NCI-H1092 (cell line): Measurements from ENCODE around the gene KCNN1.
"Not testable (repeated sequence)": the region's sequence is repeated elsewhere in the genome, so short reads cannot be mapped to it uniquely, and the experiment has no call there.

Experiments
- DNase-seq: peaks from one replicate; lab custom pipeline; 2025; lab: John Stamatoyannopoulos, UW

Gene KCNN1

DNA sequence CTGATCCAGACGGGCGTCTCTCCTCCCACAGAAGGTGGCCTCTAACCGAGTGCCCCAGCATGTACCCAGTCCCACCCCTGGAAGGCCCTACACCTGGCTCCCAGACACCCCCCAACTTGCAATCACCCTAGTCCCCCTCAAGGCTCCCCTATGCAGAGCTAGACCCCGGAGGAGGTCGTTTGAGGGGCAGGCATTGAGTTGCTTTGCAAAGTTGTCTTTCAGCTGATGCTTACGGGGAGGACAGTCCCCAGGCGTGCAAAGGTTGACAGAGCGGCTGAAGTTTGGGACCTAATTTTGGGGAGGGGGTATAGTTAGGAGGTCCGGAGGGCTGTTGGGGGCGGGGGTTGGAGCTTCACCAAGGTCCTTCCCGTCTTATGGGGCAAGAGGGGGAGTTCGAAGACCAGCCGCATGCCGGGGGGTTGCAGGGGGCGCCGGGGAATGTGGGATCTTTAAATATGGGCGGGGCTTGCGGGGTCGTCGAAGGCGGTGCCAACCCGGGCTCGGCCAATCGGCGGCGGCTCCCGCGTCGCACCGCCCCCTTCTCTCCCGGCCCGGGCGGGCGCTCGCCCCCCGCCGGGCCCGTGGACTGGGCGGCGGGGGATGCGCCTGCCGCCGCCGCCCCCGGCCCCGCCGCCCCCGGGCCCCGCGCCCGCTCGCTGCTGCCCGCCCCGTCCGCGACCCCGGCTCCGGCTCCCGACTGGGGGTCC is at the start of gene KCNN1:
Gene KCNN1 (plus strand): TSS at position 558 of the 707 bp plus-strand sequence. CDS start 6,782 bp downstream, outside the sequence.
- no peak for DNase-seq

DNA sequence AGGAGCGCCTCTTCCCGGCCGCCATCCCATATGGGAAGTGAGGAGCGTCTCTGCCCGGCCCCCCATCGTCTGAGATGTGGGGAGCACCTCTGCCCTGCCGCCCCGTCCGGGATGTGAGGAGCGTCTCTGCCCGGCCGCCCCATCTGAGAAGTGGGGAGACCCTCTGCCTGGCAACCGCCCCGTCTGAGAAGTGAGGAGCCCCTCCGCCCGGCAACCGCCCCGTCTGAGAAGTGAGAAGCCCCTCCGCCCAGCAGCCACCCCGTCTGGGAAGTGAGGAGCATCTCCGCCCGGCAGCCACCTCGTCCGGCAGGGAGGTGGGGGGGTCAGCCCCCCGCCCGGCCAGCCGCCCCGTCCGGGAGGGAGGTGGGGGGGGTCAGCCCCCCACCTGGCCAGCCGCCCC is 48.8 kb upstream of the KCNN1 start:
- not testable (repeated sequence) for DNase-seq

DNA sequence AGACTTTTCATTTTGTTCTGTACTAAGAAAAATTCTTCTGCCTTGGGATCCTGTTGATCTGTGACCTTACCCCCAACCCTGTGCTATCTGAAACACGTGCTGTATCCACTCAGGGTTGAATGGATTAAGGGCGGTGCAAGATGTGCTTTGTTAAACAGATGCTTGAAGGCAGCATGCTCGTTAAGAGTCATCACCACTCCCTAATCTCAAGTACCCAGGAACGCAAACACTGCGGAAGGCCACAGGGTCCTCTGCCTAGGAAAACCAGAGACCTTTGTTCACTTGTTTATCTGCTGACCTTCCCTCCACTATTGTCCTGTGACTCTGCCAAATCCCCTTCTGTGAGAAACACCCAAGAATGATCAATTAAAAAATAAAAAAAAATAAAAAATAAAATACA is 47.8 kb upstream of the KCNN1 start:
- not testable (repeated sequence) for DNase-seq

DNA sequence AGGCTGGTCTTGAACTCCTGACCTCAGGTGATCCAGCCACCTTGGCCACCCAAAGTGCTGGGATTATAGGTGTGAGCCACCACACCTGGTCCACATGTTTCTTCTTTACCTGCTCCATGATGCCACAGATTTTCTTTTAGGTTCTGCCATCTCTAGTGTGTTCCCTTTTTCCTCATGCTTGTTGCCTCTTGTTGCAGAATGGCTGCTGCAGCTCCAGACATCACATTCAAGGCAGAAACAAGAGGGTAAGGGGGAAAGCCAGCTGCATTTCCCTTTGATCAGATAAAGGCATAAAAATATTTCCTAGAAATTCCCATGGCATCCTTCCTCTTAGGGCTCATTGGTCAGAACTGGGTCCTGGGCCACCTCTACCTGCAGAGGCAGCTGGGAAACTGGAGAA is 46.4 kb upstream of the KCNN1 start:
- DNase-seq, result no peak

DNA sequence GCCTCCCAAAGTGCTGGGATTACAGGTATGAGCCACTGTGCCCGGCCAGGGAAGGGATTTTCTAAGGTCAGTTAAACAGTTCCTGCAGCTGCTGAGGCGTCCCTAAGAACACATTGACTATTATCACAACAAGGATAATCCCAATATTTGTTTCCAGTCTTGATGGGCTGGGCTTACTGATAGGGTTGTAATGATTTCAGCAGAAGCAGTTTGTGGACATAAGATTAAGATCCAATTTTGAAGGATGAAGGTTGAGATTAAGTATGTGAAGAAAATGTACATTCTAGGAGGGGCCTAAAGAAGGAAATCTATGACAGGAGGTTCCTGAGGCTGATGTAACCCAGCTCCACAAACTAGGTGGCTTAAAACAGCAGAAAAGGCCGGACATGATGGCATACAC is 44.8 kb upstream of the KCNN1 start:
- no peak for DNase-seq

DNA sequence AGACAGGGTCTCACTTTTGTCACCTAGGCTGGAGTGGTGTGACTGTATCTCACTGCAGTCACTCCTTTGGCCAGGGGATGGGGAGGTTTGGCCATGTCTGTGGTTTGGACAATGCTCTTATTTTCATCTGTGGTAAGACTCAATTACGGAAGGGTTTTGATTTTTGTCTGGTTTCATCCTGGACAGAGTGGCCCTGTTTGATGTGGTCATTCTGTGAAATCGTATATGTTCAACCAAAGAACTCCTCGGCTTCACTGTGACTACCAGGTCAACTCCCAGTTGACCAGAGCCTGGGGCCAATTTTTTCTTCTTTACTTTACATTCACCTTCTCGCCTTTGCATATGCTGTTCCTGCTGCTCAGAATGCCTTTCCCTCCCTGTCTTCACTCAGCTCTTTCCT is 40.9 kb upstream of the KCNN1 start:
- no peak for DNase-seq

DNA sequence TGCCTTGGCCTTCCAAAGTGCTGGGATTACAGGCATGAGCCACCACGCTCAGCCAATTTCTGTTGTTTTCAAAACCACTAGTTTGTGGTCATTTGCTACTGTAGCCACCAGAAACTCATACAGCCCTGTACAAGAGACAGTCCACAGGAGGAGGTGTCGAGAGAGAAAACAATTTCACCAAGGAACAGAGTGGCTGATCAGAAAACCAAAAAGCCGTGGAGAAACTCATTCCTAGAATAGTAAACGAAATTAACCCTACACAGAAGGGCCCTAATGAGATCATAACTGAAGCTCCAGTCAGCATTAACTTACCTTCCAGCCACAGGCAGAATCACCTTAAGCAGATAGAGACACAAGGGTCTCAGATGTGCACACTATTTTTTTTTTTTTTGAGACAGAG is 37.9 kb upstream of the KCNN1 start:
- DNase-seq, result no peak

DNA sequence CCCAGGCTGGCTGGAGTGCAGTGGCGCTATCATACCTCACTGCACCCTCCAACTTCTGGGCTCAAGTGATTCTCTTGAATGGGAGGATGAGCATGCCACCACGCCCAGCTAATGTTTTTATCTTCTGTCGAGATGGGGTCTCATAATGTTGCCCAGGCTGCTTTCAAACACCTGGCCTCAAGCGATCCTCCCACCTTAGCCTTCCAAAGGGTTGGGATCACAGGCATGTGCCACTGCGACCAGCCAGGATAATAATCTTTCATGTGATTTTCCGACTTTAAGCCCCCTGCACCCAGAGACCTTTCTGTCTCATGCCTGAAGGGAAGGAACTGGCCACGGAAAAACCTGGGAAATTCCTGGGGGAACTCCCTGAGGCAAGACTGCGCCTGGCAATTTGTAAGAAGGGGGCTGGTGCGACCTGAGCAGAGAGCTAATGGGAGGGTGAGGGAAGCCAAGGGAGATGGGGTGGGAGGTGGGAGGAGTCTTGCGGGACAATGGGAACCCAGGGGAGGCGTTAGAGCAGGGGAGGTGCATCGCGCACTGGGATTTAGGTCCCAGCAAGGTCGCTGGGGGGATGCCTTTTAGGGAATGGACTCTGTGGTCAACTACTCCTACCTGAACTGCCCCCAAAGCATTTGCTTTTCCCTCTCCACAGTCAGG is 35.2 kb upstream of the KCNN1 start:
- DNase-seq, result no peak

DNA sequence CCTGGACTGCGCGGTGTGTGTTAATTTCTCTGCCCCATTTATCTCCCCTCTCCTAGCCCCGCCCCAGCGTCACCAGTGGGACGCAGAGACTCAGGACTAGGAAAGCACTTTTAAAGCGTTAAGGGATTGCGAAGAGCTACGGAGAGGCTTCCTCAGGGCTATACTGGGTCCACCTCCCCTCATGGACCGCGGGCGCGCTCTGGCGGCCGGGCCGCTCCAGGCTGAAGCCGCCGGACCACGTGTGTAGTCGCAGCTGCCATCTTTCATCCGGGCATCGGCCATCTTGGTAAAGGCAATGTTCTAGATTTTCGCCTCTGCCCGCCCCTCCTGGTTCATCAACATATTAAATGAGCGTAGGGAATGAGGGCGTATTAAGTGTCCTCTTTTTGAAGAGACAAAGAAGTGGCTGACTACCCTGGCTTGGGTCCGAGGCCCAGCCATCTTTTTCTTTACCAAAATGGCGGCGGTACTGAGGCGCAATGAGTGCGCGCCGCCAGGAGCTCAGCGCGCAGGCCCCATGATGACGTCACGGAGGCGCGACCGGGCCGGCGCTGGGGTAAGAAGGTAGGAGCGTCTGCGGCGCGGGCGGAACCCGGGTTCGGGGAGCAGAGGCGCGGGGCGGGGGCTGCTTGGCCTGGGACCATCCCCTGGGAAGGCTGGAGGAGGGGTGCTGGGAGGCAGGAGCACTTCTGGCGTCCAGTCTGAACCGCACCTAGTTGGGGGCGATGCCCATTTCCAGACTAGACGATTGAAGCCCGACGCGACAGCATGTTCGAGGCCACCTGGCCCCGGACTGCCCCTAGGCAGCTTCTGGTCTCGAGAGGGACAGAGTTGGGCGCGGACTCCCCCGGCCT is 34.2 kb upstream of the KCNN1 start, which contains the start of gene CCDC124:
Gene CCDC124 (plus strand): TSS at position 531 of the 854 bp plus-strand sequence. CDS start 3,406 bp downstream, outside the sequence.
- peak; percentile 85 for DNase-seq

DNA sequence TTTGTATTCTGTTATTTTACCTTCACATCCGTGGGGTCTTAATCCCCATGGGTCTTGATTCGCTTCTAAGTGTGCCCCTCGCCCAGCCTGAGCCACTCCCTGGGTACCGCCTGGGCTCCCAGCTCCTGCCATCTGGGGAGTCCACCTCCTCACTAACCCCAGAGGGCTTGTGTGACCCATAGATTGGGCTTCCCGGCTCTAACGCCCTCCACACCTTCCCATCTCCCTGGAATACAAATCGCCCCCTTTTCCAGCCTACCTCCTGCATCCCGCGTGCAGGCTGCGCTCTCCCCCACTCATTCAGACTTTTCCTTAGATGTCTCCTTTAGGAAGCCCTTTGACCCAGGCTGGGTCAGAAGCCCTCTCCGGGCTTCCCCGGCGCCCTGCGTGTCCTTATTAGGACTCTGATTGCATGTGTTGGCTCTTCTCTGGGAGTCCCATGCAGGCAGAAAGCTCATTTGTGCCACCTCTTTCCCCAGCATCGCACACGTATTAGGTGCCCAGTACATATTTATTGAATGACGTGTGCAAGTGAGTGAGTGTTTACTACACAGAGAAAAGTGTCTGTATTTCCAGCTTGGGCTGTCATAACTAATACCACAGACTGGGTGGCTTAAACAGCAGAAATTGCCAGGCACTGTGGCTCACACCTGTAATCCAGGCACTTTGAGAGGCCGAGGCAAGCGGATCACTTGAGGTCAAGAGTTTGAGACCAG is 33.3 kb upstream of the KCNN1 start:
- no peak for DNase-seq

DNA sequence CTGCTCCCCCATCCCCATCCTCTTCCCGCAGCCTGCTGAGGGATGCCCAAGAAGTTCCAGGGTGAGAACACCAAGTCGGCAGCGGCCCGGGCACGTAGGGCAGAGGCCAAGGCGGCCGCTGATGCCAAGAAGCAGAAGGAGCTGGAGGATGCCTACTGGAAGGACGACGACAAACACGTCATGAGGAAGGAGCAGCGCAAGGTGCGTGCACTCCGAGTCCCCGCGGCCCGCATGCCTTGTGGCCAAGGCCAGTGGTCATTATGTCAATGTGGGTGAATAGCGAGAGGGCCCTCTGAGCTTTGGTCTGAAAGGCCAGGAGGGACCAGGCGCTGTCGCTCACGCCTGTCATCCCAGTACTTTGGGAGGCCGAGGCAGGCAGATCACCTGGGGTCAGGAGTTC is 30.5 kb upstream of the KCNN1 start:
- DNase-seq, result no peak

DNA sequence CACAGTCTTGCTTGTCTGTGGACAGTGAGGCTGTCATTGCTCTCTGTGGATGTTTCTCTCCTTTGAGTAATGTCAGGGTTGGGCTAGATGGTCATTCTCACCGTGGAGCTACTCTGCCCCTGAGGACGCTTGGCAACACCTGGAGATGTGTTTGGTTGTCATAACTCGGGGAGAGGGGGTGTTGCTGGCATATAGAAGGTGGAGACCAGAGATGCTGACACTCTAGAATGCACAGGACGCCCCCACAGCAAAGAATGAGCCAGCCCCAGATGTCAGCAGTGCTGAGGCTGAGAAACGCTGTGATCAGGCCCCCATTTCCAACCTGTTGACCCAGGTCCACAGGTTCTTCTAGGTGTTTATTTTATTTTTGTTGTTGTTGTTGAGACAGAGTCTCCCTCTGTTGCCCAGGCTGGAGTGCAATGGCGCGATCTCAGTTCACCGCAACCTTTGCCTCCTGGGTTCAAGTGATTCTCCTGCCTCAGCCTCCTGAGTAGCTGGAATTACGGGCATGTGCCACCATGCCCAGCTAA is 29.5 kb upstream of the KCNN1 start:
- no peak for DNase-seq

DNA sequence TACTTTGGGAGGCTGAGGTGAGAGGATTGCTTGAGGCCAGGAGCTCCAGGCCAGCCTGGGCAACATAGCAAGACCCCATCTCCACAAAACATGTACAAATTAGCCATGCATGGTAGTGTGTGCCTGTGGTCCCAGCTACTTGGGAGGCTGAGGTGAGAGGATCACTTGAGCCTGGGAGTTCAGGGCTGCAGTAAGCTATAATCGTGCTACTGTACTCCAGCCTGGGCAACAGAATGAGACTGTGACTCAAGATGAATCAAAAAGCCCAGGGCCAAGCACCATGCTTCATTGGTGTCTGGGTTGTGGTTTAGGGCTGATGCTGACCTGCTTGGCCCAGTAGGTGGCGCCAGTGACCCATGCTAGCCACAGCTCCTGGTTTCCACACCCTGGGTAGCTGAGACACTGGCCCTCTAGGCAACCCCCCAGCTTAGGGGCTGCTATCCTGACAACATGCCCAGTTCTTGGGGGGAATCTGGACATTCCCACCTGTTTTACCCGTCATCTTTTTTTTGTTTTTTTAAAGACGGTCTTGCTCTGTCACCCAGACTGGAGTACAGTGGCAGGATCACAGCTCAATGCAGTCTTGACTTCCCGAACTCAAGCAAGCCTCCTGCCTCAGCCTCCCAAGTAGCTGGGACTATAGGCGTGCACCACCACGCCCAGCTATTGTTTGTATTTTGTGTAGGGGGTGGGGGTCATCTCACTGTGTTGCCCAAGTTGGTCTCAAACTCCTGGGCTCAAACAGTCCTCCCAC is 28.6 kb upstream of the KCNN1 start:
- peak; percentile 42 for DNase-seq

DNA sequence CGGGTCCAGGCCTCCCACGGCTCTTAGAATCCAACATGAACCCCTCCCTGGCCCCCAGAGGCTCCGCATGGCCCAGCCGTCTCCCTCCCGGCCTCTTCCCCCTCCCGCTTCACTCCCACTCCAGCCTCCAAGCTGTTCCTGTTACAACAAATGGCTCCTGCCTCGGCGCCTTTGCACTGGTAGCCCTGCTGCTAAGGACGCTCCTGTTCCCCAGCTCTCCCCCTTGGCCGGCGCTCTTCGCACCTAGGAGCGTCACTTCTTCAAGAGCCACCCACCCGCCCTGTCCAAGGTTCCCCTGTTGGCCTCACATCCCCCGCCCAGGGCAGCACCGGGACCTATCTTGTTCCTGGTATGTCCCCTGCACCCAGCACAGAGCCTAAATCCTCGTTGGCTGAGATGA is 24.7 kb upstream of the KCNN1 start:
- DNase-seq, result no peak

DNA sequence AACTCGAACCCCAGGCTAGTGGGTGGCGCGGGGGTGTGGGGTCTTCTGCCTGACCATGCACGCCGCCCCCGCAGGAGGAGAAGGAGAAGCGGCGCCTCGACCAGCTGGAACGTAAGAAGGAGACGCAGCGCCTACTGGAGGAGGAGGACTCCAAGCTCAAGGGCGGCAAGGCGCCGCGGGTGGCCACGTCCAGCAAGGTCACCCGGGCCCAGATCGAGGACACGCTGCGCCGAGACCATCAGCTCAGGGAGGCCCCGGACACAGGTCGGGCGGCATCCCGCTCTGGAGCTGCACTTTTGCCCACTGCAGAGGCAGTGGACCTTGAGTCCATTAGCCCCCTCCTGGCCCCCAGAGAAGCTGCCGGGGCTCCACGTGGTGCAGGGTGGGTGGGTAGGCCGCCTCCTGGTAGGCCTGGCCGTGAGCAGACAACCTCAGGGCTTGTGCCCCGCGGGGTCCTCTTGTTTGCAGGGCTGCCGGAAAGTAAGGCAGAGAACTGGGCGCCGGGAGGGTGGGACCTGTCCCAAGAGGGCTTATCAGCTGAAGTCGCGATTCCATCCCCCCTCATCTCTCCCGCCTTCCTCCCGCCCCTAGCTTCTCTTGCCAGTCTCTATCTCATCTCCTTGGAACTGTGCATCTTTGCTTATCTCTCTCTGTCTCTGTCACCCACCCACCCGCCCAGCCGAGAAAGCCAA is 24.2 kb upstream of the KCNN1 start:
- DNase-seq, result no peak

DNA sequence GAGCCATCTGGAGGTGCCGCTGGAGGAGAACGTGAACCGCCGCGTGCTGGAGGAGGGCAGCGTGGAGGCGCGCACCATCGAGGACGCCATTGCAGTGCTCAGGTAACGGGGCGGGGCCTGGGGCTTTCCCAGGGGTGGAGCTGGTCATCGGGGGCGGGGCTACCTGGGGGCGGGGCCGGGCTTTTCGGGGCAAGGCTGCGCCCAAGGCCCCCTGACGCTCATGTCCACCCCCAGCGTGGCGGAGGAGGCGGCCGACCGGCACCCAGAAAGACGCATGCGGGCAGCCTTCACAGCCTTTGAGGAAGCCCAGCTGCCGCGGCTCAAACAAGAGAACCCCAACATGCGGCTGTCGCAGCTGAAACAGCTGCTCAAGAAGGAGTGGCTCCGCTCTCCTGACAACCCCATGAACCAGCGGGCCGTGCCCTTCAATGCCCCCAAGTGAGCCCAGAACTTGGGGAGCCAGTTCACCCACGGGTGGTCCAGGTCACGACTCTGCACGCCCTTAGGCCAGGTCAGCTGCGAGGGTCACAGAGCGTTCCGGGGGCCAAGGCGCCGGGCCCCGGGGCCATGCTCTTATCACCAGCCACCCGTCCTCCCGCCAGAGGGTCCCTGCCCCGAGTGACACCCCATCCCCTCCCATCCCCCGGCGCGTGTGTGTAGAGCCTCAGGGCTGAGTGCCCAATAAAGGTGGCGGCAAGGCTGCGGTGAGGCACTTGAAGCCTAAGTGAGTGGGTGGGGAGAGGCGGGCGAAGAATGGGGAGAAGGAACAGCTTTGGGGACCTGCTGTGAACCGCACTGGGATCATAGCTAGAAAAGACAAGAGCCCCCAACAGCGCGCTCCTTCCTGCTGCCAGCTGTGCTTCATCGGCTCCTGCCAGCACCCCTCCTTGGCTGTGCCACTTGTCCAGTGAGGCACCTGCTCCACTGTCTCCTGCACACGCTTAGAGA is 23.4 kb upstream of the KCNN1 start:
- no peak for DNase-seq

DNA sequence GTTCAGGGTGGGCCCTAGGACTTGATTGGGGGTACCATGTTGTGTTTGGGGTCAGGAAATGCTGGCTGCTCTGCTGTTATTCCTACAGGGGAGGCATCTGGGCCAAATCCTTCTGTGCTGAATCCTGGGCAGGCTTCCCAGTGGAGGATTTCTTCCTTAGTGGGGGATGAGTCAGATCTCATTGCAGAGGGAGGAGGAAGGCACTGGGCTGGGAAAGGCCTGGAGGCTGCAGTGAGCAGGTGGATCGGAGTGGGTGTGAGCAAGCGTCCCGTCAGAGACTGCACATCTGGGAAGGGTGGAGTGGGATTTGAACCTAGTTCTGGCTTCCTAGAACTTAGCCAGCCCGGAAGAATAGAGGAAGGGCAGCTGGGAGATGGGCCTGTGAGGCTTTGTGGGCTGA is 22.6 kb upstream of the KCNN1 start:
- DNase-seq, result no peak

DNA sequence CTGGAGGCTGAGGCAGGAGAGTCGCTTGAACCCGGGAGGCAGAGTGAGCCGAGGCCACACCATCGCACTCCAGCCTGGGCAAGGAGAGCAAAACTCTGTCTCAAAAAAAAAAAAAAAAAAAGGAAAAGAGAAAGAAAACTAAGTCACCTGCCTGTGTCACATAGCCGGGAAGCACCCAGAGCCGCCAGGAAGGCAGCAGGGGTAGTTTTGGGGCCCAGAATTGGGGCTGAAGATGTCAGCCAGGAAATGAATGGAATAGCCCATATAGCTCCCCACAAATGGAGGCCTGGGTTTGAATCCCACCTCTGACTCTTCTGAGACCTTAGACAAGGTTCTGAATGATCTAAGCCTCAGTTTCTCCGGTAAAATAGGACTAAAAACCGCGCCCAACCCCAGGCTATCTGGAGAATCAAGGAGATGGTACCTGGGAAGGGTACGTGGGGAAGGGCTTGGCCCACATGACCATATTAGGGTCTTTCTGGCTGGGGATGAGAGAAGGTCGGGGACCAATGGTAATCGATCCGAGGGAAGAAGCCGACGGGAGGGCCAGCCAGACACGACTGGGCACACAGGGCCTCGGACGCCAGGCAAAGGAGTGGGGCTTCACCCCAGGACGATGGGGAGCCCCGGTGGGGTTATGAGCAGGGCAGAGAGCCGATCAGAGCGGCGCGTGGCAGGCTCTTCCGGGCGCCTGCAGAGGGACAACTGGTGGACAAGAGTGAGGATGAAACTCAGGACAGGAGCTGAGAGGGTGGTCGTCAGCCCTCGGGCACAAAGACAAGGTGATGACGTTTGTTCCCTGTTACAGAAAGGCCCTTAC is 19.7 kb upstream of the KCNN1 start:
- peak; percentile 34 for DNase-seq
